ENCODE results near the gene CARS1.

CARS1 gene

DNA sequence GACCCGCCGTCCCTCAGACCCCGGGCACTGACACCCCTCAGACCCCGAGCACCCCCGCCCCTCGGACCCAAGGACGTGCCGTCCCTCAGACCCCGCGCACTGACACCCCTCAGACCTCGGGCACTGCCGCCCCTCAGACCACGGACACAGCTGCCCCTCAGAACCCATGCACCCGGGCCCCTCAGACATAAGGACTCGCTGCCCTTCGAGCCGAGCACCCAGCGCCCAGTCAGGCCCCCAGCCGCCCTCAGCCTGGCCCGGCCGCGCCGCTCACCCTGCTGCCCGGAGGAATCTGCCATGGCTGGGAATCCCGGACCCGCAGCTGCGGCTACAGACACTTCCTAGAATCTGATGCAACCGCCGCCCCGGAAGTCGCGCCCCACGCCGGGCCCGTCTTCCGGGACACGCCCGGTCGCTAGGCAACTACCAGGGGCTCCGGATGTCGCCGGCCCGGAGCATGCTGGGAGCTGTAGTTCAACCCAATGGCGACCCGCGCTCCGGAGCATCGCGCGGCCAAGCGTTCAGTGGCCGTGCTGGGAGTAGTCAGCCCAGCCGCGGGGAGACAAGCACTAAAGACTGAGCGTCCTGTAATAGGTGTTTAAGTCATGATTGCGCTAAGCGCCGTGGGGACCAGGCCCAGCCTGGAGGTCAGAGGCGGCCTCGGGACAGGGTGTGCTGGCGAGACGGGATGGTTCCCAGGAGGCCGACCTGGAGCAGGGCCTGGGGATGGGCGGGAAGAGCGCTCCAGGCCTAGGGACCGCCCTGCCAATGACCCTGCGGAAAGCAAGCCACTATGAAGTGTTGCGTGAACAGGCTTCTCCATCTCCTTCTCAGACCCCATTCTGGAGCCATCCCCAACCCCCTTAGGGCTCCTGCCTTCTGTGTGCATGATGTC is at the start of gene CARS1:
Gene CARS1, minus strand, starts transcription at position 355 of the 895 bp plus-strand sequence. Its CDS starts 56 bp downstream, at position 299.
- TF ChIP-seq, protein P1, sequence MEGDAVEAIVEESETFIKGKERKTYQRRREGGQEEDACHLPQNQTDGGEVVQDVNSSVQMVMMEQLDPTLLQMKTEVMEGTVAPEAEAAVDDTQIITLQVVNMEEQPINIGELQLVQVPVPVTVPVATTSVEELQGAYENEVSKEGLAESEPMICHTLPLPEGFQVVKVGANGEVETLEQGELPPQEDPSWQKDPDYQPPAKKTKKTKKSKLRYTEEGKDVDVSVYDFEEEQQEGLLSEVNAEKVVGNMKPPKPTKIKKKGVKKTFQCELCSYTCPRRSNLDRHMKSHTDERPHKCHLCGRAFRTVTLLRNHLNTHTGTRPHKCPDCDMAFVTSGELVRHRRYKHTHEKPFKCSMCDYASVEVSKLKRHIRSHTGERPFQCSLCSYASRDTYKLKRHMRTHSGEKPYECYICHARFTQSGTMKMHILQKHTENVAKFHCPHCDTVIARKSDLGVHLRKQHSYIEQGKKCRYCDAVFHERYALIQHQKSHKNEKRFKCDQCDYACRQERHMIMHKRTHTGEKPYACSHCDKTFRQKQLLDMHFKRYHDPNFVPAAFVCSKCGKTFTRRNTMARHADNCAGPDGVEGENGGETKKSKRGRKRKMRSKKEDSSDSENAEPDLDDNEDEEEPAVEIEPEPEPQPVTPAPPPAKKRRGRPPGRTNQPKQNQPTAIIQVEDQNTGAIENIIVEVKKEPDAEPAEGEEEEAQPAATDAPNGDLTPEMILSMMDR (IDR thresholded peaks at IDR 0.05; ENCODE audit: low read length, missing control alignments), result no peak
- H3K4me3 ChIP-seq (replicated peaks; ENCODE audit: low read depth, low read length), result peak within 1 kb of the TSS; percentile 95
- DNase-seq (ENCODE audit: low read depth), result peak; percentile 94

DNA sequence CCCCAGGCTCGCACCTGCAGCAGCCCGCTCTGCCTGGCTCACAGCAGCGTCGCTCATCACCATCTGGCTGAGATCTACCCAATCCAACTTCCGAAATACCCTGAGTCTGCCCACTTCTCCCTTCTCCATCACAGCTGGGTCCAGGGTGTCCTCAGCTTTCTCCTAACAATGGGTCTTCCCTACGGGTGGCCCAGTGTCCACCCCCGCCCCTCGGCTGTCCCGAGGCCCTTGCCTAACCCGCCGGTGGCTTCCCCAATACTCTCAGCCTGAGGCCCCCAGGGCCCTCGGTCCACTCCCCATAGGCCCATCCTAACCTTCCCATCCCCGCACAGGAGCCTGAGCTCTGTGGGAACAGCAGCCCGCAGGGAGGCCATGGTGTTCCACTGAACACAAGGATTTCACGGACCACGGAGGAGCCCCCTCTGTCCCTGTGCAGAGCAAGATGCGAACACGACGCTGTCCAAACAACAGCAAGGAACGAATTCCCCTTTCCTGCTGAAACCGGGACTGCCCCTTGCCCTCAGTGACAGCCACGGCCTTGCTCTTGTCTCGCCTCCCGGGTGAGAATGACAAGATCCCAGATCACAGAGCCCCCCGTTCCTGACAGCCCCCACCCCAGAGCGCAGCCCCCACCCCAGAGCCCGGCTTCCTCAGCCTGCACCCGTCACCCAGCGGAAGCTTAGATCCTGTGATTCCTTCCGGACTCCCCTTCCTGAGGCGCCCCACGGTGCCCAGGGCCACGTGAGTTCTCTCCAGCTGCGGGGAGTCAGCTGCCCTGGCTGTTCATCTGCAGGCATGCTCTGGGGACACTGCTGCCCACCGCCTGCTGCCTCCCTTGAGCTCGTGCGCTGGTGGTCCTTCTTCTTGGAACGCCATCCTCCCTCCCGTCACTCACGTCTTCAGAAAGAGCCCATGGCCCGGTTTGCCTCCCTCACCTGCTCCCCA is 48.8 kb upstream of the CARS1 start:
- TF ChIP-seq, protein P1 (IDR thresholded peaks at IDR 0.05; ENCODE audit: low read length, missing control alignments), result no peak
- no peak overlapping the region for H3K4me3 ChIP-seq (replicated peaks; ENCODE audit: low read depth, low read length)
- no peak for DNase-seq (ENCODE audit: low read depth)

DNA sequence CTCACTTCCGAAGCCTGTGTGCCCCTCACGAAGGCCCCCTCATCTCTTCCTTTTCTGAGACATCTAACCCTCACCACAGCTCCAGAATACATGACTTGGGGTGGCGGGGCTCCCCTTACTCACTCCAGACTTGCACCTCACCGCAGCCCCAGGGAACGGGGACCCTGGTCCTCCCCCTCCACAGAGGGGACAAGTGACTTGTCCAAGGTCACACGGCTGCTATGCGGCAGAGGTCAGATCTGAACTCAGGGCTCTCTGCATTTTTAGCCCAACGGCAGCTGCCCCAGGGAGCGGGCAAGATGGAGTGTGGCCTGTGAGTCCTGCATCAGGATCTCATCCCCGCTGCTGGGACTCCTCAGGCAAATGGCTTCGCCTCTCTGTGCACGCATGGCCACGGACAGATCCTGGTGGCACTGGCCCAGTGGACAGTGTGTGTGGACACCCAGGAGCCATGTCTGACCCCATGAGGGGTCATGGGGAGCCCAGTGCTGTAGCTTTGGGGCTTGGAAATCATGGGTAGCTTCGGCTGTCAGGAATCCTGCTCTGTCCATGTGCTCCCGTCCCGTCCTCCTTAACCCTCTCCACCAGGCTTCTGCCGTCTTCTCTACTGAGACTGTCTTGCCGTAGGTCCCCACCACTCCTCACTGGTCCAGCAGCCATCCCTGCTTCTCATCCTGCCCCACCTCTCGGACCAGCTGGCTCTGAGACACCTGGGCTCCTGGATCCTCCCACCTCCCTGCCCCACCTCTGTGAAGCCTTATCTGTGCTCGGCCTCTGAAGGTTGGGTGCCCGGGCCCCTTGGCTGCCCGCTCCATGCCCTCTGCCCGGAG is 48.0 kb upstream of the CARS1 start:
- no peak for DNase-seq (ENCODE audit: low read depth)
- H3K4me3 ChIP-seq (replicated peaks; ENCODE audit: low read depth, low read length), result no peak overlapping the region
- TF ChIP-seq, protein P1 (IDR thresholded peaks at IDR 0.05; ENCODE audit: low read length, missing control alignments), result no peak

DNA sequence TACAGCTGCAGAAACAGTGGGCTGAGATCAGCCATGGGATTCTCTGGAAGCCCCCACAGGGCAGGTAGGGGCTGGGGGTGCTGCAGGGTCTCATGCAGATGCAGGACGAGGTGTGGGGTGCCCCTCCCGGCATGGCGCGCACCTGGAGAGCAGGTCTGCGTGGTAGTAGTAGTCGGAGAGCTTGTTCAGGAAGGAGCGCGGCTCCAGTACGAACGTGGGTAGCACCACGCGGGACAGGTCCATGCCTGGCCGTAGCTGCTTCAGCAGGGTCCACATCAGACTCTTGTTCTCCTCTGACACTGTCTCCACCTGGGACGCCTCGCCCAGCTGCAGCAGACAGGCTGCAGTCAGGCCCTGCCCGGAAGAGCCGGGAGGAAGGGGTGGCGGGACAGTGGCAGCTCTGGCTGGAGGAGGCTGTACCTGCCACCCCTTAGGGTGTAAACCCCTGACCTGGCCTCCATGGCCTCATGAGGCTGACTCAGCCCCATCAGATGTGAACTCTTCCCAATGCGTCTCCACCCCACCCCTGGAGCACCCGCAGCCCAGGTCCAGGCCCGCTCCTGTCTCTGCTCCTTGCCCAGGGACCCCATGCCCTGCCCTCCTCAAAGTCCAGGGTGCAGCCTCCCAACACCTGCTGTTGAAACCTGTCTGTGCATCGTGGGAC is 47.0 kb upstream of the CARS1 start:
- DNase-seq (ENCODE audit: low read depth), result no peak
- TF ChIP-seq, protein P1 (IDR thresholded peaks at IDR 0.05; ENCODE audit: low read length, missing control alignments), result no peak
- no peak overlapping the region for H3K4me3 ChIP-seq (replicated peaks; ENCODE audit: low read depth, low read length)

DNA sequence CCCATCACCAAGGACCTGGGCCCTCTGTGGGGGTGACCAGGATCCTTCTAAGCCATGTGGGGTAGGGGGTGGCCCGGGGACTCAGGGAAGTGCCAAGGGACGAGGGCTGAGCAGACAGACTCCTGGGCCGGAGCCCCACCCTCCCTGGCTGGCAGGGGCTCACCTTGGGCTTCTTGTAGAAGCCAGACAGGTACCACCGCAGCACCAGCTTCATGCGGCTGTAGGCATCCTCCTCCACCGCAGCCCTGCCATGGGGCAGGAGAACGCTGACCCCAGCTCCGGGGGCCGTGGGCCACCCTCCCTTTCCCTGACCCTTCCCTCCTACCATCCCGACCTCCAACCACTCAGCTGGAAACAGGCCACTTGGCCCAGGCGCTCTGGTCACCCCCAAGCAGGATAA is 45.9 kb upstream of the CARS1 start:
- no peak overlapping the region for H3K4me3 ChIP-seq (replicated peaks; ENCODE audit: low read depth, low read length)
- TF ChIP-seq, protein P1 (IDR thresholded peaks at IDR 0.05; ENCODE audit: low read length, missing control alignments), result no peak
- no peak for DNase-seq (ENCODE audit: low read depth)

DNA sequence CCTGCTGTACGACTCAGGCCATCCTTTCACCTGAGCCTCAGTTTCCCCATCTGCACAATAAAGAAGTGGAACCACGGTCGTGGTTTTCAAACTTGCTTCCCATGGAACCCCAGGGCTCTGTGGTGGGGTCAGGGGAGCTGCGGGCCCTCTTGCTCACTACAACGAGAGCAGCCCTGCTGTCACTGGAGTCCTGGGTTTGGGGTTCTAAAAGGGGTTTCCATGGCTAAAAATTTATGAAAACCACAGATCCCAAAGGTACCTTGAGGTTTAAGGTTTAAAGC is 45.4 kb upstream of the CARS1 start:
- no peak for DNase-seq (ENCODE audit: low read depth)
- H3K4me3 ChIP-seq (replicated peaks; ENCODE audit: low read depth, low read length), result no peak overlapping the region
- TF ChIP-seq, protein P1 (IDR thresholded peaks at IDR 0.05; ENCODE audit: low read length, missing control alignments), result no peak
